ENCODE results near the gene HAGH. TPM values are rescaled to one million over a fixed set of nuclear protein-coding genes. Genes with fewer than 3 reads are reported as not detected.
A peak's percentile ranks its signal among the peaks of the same experiment; 100 is the strongest.

HAGH gene
- total RNA-seq, 1 donor from 2014 or later, result 31.1 TPM

- H3K27me3 Mint-ChIP-seq (ENCODE audit: low read depth), result no peaks in the 10 kb centered on the region
- H3K36me3 Mint-ChIP-seq (ENCODE audit: low read depth), result peaks cover 3% of the 10 kb centered on the region
- peak; percentile 62 for TF ChIP-seq CTCF (conservative IDR thresholded peaks at IDR 0.05)
- no peaks in the 10 kb centered on the region for H3K4me1 Mint-ChIP-seq
- peak; percentile 67 for DNase-seq (ENCODE audit: low read depth, low spot score)
- no peaks in the 10 kb centered on the region for H3K9me3 Mint-ChIP-seq
- no peak overlapping the region for H3K27ac Mint-ChIP-seq (ENCODE audit: unreplicated experiment)
- no peak overlapping the region for H3K4me3 Mint-ChIP-seq
Measured at GRCh38 chr16:1763521-1764511, 62.8 kb downstream of the HAGH start.

- H3K4me1 Mint-ChIP-seq, result no peaks in the 10 kb centered on the region
- H3K36me3 Mint-ChIP-seq (ENCODE audit: low read depth), result peaks cover 3% of the 10 kb centered on the region
- no peak for TF ChIP-seq CTCF (conservative IDR thresholded peaks at IDR 0.05)
- H3K27ac Mint-ChIP-seq (ENCODE audit: unreplicated experiment), result no peak overlapping the region
- no peaks in the 10 kb centered on the region for H3K27me3 Mint-ChIP-seq (ENCODE audit: low read depth)
- no peaks in the 10 kb centered on the region for H3K9me3 Mint-ChIP-seq
- DNase-seq (ENCODE audit: low read depth, low spot score), result no peak
- H3K4me3 Mint-ChIP-seq, result no peak overlapping the region
Measured at GRCh38 chr16:1762879-1763520, 63.6 kb downstream of the HAGH start.

GRCh38 chr16:1762196-1762878, 64.3 kb downstream of the HAGH start:
- H3K4me1 Mint-ChIP-seq, result no peaks in the 10 kb centered on the region
- no peaks in the 10 kb centered on the region for H3K9me3 Mint-ChIP-seq
- no peak for TF ChIP-seq CTCF (conservative IDR thresholded peaks at IDR 0.05)

GRCh38 chr16:1761751-1762150, 64.9 kb downstream of the HAGH start:
- Mint-ChIP-seq H3K27ac (ENCODE audit: unreplicated experiment) (no peak overlapping the region), H3K4me1 (no peaks in the 10 kb centered on the region)
- no peak for TF ChIP-seq CTCF (conservative IDR thresholded peaks at IDR 0.05)

More at GRCh38 chr16:1762196-1762878, 64.3 kb downstream of the HAGH start:
- Mint-ChIP-seq H3K27me3 (ENCODE audit: low read depth) (no peaks in the 10 kb centered on the region), H3K27ac (ENCODE audit: unreplicated experiment) (no peak overlapping the region), H3K4me3 (no peak overlapping the region), H3K36me3 (ENCODE audit: low read depth) (peaks cover 3% of the 10 kb centered on the region)
- DNase-seq (ENCODE audit: low read depth, low spot score), result no peak

GRCh38 chr16:1760911-1761310, 65.7 kb downstream of the HAGH start:
- Mint-ChIP-seq H3K27me3 (ENCODE audit: low read depth) (no peaks in the 10 kb centered on the region), H3K27ac (ENCODE audit: unreplicated experiment) (no peak overlapping the region)

More at GRCh38 chr16:1761751-1762150, 64.9 kb downstream of the HAGH start:
- Mint-ChIP-seq H3K4me3 (no peak overlapping the region), H3K9me3 (no peaks in the 10 kb centered on the region), H3K36me3 (ENCODE audit: low read depth) (peaks cover 3% of the 10 kb centered on the region), H3K27me3 (ENCODE audit: low read depth) (no peaks in the 10 kb centered on the region)
- DNase-seq (ENCODE audit: low read depth, low spot score), result no peak

More at GRCh38 chr16:1760911-1761310, 65.7 kb downstream of the HAGH start:
- Mint-ChIP-seq H3K4me3 (no peak overlapping the region), H3K36me3 (ENCODE audit: low read depth) (peaks cover 3% of the 10 kb centered on the region), H3K4me1 (no peaks in the 10 kb centered on the region), H3K9me3 (no peaks in the 10 kb centered on the region)
- TF ChIP-seq CTCF (conservative IDR thresholded peaks at IDR 0.05), result no peak
- DNase-seq (ENCODE audit: low read depth, low spot score), result no peak
